HL-60 (cell line): ENCODE results near the gene AKT1.
"Not testable (repeated sequence)": the region's sequence is repeated elsewhere in the genome, so short reads cannot be mapped to it uniquely, and the experiment has no call there.

Source experiments
- DNase-seq, 2 experiments: peaks; one replicate each; pipeline ENCODE4 v3.0.0-alpha.2; 2010 to 2020; ENCODE audit warnings: low read depth in 1 of 2, low spot score in 1 of 2
- H3K27ac ChIP-seq: fragments of 250-450 bp; sonication (Bioruptor Pico); replicated peaks from 2 replicates; pipeline ENCODE4 v1.5.1; 2020; ENCODE audit warnings: mild to moderate bottlenecking, moderate library complexity
- H3K27me3 ChIP-seq: fragments of 250-450 bp; sonication (Bioruptor Pico); 2 replicates; pipeline ENCODE4 v1.5.1; 2021; ENCODE audit warnings: mild to moderate bottlenecking, moderate library complexity; ENCODE audit not compliant: insufficient read depth, poor library complexity, severe bottlenecking
- H3K4me3 ChIP-seq: replicated peaks from 2 replicates; pipeline ENCODE4 v1.5.1; 2011; ENCODE audit warnings: mild to moderate bottlenecking, control low read depth, low read length; ENCODE audit not compliant: insufficient read depth
- GABPA ChIP-seq: IDR thresholded peaks from 2 replicates; pipeline ENCODE4 v1.6.1; 2012; ENCODE audit warnings: low read depth
- POLR2AphosphoS5 ChIP-seq: IDR thresholded peaks from 2 replicates; pipeline ENCODE4 v1.6.1; 2012; ENCODE audit warnings: low read depth
- SPI1 ChIP-seq: IDR thresholded peaks from 2 replicates; pipeline ENCODE4 v1.6.1; 2012; ENCODE audit warnings: low read depth, mild to moderate bottlenecking, borderline replicate concordance
- TF ChIP-seq, protein P1 (sequence below): IDR thresholded peaks from one replicate; pipeline ENCODE4 v1.5.1; 2011; ENCODE audit warnings: low read length, control low read depth, inconsistent platforms; ENCODE audit not compliant: insufficient read depth
- TF ChIP-seq, protein P2 (sequence below): IDR thresholded peaks from 2 replicates; pipeline ENCODE4 v1.6.1; 2012; ENCODE audit warnings: low read depth; ENCODE audit not compliant: insufficient replicate concordance

The AKT1 gene

DNA sequence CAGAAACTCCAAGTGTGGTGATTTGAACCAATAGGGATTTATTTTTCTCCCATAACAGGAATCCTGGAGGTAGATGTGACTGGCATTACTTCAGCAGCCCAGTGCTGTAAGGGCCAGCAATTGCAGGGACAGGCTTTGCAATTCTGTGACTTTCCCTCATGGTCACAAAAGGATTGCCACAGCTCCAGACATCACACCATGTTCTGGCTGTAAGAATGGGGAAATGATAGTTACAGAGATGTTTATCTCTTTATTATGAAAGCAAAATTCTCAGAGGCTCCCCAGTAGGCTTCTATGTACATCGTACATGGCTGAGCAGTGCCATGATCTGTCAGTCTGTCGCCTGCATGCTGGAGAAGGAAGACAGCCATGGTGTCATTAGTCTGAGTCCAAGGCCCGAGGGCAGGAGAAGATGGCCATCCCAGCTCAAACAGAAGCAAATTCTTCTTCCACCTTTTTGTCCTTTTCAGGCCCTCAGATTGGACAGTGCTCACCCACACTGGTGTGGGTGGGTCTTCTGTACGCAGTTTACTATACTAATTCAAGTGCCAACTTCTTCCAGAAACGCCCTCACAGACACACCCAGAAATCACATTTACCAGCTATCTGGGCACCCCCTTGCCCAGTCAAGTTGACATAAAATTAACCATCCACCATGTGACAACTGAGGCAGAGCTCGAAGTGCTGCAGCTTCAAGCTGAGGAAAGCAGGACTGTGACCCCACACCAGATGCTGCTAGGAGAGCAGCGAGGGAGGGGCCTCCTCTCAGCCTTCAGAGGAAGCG lies 22.6 kb upstream of the AKT1 start:
- Histone ChIP-seq H3K4me3 (no peak overlapping the region), H3K27ac (no peak overlapping the region), H3K27me3 (no peaks in the 10 kb centered on the region)
- no peak for DNase-seq
- TF ChIP-seq POLR2AphosphoS5 (no peak), SPI1 (no peak), GABPA (no peak)
- TF ChIP-seq, protein P1, sequence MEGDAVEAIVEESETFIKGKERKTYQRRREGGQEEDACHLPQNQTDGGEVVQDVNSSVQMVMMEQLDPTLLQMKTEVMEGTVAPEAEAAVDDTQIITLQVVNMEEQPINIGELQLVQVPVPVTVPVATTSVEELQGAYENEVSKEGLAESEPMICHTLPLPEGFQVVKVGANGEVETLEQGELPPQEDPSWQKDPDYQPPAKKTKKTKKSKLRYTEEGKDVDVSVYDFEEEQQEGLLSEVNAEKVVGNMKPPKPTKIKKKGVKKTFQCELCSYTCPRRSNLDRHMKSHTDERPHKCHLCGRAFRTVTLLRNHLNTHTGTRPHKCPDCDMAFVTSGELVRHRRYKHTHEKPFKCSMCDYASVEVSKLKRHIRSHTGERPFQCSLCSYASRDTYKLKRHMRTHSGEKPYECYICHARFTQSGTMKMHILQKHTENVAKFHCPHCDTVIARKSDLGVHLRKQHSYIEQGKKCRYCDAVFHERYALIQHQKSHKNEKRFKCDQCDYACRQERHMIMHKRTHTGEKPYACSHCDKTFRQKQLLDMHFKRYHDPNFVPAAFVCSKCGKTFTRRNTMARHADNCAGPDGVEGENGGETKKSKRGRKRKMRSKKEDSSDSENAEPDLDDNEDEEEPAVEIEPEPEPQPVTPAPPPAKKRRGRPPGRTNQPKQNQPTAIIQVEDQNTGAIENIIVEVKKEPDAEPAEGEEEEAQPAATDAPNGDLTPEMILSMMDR, result no peak
- TF ChIP-seq, protein P2, sequence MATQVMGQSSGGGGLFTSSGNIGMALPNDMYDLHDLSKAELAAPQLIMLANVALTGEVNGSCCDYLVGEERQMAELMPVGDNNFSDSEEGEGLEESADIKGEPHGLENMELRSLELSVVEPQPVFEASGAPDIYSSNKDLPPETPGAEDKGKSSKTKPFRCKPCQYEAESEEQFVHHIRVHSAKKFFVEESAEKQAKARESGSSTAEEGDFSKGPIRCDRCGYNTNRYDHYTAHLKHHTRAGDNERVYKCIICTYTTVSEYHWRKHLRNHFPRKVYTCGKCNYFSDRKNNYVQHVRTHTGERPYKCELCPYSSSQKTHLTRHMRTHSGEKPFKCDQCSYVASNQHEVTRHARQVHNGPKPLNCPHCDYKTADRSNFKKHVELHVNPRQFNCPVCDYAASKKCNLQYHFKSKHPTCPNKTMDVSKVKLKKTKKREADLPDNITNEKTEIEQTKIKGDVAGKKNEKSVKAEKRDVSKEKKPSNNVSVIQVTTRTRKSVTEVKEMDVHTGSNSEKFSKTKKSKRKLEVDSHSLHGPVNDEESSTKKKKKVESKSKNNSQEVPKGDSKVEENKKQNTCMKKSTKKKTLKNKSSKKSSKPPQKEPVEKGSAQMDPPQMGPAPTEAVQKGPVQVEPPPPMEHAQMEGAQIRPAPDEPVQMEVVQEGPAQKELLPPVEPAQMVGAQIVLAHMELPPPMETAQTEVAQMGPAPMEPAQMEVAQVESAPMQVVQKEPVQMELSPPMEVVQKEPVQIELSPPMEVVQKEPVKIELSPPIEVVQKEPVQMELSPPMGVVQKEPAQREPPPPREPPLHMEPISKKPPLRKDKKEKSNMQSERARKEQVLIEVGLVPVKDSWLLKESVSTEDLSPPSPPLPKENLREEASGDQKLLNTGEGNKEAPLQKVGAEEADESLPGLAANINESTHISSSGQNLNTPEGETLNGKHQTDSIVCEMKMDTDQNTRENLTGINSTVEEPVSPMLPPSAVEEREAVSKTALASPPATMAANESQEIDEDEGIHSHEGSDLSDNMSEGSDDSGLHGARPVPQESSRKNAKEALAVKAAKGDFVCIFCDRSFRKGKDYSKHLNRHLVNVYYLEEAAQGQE, result no peak

DNA sequence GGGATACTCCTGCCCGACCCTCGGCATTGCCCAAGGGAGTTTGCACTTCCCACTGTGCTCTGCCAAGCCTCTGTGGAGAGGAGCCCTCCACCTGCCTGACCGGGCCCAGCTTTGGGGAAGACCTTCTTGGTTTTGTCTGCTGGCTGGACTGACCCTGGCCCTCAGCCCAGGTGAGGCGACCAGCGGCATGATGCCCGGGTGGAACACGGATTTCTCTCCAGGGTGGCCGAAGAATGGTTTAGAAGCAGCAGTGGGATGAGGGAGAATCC lies 21.0 kb upstream of the AKT1 start:
- no peak for DNase-seq
- H3K4me3 ChIP-seq, result peak overlapping the region; percentile 60
- H3K27me3 ChIP-seq, result no peaks in the 10 kb centered on the region
- H3K27ac ChIP-seq, result peak overlapping the region; percentile 85
- TF ChIP-seq POLR2AphosphoS5, result no peak
- no peak for TF ChIP-seq SPI1
- TF ChIP-seq, protein P2, result no peak
- no peak for TF ChIP-seq GABPA

DNA sequence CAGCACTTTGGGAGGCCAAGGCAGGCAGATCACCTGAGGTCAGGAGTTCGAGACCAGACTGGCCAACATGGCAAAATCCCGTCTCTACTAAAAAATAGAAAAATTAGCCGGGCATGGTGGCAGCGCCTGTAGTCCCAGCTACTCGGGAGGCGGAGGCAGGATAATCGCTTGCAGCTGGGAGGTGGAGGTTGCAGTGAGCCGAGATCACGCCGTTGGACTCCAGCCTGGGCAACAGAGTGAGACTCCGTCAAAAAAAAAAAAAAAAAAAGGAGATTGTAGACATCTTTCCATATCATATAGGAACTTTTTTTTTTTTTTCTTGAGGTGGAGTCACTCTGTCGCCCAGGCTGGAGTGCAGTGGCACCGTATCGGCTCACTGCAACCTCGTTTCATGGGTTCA lies 19.2 kb upstream of the AKT1 start:
- not testable (repeated sequence) for DNase-seq, H3K27me3 ChIP-seq
- H3K27ac ChIP-seq, result peak overlapping the region; percentile 85
- peak overlapping the region; percentile 83 for H3K4me3 ChIP-seq

DNA sequence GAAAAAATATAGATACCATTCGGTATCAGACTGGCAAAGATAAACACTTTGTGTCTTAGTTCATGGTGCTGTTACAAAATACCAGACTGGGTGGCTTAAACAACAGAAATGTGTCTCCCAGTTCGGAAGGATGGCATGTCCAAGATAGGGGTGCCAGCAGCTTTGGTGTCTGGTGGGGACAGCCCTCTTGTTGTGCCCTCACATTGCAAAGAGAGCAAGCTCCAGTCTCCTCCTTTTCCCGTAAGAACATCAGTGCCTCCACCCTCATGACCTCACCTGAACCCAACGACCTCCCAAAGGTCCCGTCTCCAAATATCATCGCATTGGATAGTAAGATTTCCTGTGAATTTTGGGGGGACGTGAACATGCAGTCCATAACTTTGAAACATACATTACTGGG lies 17.7 kb upstream of the AKT1 start:
- TF ChIP-seq POLR2AphosphoS5 (no peak), SPI1 (no peak), GABPA (no peak)
- TF ChIP-seq, protein P2, result no peak
- TF ChIP-seq, protein P1, result no peak
- no peak for DNase-seq
- Histone ChIP-seq H3K4me3 (no peak overlapping the region), H3K27me3 (no peaks in the 10 kb centered on the region), H3K27ac (no peak overlapping the region)
